Tibial nerve (tissue), 4 donors: ENCODE results near the gene ZCCHC18. TPM values are rescaled to one million over a fixed set of nuclear protein-coding genes. Genes with fewer than 3 reads are reported as not detected.
A peak's percentile ranks its signal among the peaks of the same experiment; 100 is the strongest.

Experiments used
- DNase-seq, 2 donors: peaks; one replicate each; pipeline ENCODE4 v3.0.0-alpha.2; 2019; ENCODE audit warnings: low spot score in 2 of 2
- H3K27ac ChIP-seq, 4 donors: fragments of 200-600 bp; sonication (generic) in 3 of 4; one replicate each; pipeline ENCODE4 v1.5.1; 2017 to 2019; ENCODE audit warnings: mild to moderate bottlenecking in 1 of 4
- H3K27me3 ChIP-seq, 2 donors: fragments of 200-600 bp; sonication (generic) in 1 of 2; one replicate each; pipeline versions ENCODE4 v1.5.1 to v1.6.0; 2017 to 2019
- H3K36me3 ChIP-seq, 3 donors: fragments of 200-600 bp; sonication (generic); one replicate each; pipeline ENCODE4 v1.5.1; 2018 to 2019
- H3K4me1 ChIP-seq, 4 donors: fragments of 200-600 bp; sonication (generic) in 3 of 4; one replicate each; pipeline ENCODE4 v1.5.1; 2017 to 2019
- H3K4me3 ChIP-seq, 4 donors: fragments of 200-600 bp; sonication (generic) in 3 of 4; one replicate each; pipeline ENCODE4 v1.5.1; 2017 to 2019; ENCODE audit warnings: mild to moderate bottlenecking in 1 of 4, moderate library complexity in 1 of 4
- H3K9me3 ChIP-seq, 4 donors: fragments of 200-600 bp; sonication (generic) in 3 of 4; one replicate each; pipeline ENCODE4 v1.5.1; 2017 to 2019
- EP300 ChIP-seq, 2 donors: sonication (generic); formaldehyde crosslinking; IDR thresholded peaks; one replicate each; pipeline ENCODE4 v1.6.1; 2017; ENCODE audit warnings: antibody characterized with exemption in 2 of 2, mild to moderate bottlenecking in 1 of 2
- POLR2A ChIP-seq, 2 donors: fragments of 450-650 bp; IDR thresholded peaks; one replicate each; pipeline ENCODE4 v1.6.1; 2017; ENCODE audit warnings: antibody characterized with exemption in 2 of 2, mild to moderate bottlenecking in 2 of 2, moderate library complexity in 2 of 2
- whole genome bisulfite sequencing, 2 donors: methylation state at CpG; one replicate each; pipeline ENCODE4 v1.1.5; 2018; 5-methylcytosine and 5-hydroxymethylcytosine counted together
- total RNA-seq, 4 donors: library from RNA; depleted of rRNA; stranded (reverse); fragments of >200 nt; gene quantifications; one replicate each; pipeline ENCODE4 v1.1.0, GENCODE V29; 2016
- TF ChIP-seq, protein P1 (sequence below), 5 experiments: fragments of 200-600 bp in 3 of 5; fragments of 450-650 bp in 2 of 5; sonication (generic) in 3 of 5; IDR thresholded peaks; one replicate each; pipeline ENCODE4 v1.5.1; 2016 to 2019; ENCODE audit warnings: antibody characterized with exemption in 5 of 5, mild to moderate bottlenecking in 3 of 5, moderate library complexity in 2 of 5

The ZCCHC18 gene
- total RNA-seq, 4 donors from 2014 or later: 1.3 to 3.3 (median 1.7) TPM

DNA sequence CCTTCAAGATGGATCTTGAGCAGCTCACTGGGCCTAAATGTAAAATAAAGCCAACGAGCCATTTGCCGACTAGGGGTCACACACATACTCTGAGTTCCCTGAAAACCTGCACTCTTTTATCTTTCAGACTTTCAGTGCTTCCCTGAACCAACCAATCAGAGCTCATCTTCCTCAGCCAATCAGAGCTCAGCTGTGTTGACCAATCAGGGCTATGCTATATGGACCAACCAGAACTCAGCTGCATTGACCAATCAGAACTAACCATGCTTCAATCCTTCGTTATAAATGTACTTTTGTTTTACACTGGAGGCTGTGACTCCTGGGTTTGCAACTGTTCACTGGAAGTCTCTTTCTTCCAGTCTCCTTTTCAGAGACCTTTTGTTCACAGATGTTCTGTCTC lies 25.2 kb downstream of the ZCCHC18 start:
- TF ChIP-seq EP300 (IDR thresholded peaks at IDR 0.05): no peak
- TF ChIP-seq, protein P1, sequence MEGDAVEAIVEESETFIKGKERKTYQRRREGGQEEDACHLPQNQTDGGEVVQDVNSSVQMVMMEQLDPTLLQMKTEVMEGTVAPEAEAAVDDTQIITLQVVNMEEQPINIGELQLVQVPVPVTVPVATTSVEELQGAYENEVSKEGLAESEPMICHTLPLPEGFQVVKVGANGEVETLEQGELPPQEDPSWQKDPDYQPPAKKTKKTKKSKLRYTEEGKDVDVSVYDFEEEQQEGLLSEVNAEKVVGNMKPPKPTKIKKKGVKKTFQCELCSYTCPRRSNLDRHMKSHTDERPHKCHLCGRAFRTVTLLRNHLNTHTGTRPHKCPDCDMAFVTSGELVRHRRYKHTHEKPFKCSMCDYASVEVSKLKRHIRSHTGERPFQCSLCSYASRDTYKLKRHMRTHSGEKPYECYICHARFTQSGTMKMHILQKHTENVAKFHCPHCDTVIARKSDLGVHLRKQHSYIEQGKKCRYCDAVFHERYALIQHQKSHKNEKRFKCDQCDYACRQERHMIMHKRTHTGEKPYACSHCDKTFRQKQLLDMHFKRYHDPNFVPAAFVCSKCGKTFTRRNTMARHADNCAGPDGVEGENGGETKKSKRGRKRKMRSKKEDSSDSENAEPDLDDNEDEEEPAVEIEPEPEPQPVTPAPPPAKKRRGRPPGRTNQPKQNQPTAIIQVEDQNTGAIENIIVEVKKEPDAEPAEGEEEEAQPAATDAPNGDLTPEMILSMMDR (IDR thresholded peaks at IDR 0.05): no peak
- TF ChIP-seq POLR2A (IDR thresholded peaks at IDR 0.05): no peak
- no peak for DNase-seq
- Histone ChIP-seq H3K4me1 (no peaks in the 10 kb centered on the region), H3K27ac (no peak overlapping the region), H3K9me3 (no peaks in the 10 kb centered on the region), H3K36me3 (no peaks in the 10 kb centered on the region), H3K27me3 (peaks cover 0 to 17% of the 10 kb centered on the region in 2 donors), H3K4me3 (no peak overlapping the region)
- 58 to 83% methylated on average over 3 of the region's 3 CpGs for WGBS, 2 donors

DNA sequence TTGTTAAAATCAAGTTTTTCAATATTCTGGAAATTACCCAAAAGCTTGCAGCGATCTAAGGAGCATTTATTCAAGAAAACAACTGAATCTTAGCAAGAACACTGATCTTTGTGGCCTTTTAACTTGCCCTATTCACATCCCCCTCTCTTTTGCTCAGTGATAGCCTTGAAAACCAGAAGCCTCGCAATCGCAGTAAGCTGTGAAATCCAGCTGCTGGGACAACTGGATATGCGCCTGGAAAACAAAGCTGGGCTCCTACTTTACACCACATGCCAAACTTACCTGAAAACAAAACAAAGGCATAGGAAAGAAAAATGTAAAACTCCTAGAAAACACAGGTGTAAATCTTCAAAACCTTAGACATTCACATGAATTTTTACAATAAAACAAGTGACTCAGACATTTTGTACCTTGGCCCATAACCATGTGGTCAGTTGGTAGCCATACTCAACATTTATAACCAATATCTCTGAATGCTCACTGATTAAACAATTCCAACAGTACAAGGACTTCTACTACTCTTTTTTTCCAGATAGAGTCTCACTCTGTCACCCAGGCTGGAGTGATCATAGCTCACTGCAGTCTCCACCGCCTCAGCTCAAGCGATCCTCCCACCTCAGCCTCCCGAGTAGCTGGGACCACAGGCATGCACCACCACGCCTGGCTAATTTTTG lies 28.9 kb downstream of the ZCCHC18 start:
- DNase-seq: no peak
- Histone ChIP-seq H3K9me3 (no peaks in the 10 kb centered on the region), H3K4me1 (no peaks in the 10 kb centered on the region), H3K36me3 (no peaks in the 10 kb centered on the region), H3K27me3 (no peaks in the 10 kb centered on the region), H3K4me3 (no peak overlapping the region), H3K27ac (no peak overlapping the region)
- no peak for TF ChIP-seq POLR2A (IDR thresholded peaks at IDR 0.05)
- no peak for TF ChIP-seq EP300 (IDR thresholded peaks at IDR 0.05)
- TF ChIP-seq, protein P1 (IDR thresholded peaks at IDR 0.05): no peak
- WGBS, 2 donors: 84% methylated on average over 8 of the region's 8 CpGs

- Histone ChIP-seq H3K9me3 (no peaks in the 10 kb centered on the region), H3K4me3 (no peak overlapping the region), H3K36me3 (no peaks in the 10 kb centered on the region), H3K4me1 (peaks cover 0 to 20% (median 0%) of the 10 kb centered on the region in 4 donors), H3K27ac (no peak overlapping the region), H3K27me3 (no peaks in the 10 kb centered on the region)
- no peak for TF ChIP-seq POLR2A (IDR thresholded peaks at IDR 0.05)
- TF ChIP-seq, protein P1 (IDR thresholded peaks at IDR 0.05): no peak
- TF ChIP-seq EP300 (IDR thresholded peaks at IDR 0.05): no peak
- WGBS, 2 donors: 16 to 36% methylated on average over 1 of the region's 1 CpG
- DNase-seq: no peak
Measured at GRCh38 chrX:104151037-104151436, 38.7 kb downstream of the ZCCHC18 start.

DNA sequence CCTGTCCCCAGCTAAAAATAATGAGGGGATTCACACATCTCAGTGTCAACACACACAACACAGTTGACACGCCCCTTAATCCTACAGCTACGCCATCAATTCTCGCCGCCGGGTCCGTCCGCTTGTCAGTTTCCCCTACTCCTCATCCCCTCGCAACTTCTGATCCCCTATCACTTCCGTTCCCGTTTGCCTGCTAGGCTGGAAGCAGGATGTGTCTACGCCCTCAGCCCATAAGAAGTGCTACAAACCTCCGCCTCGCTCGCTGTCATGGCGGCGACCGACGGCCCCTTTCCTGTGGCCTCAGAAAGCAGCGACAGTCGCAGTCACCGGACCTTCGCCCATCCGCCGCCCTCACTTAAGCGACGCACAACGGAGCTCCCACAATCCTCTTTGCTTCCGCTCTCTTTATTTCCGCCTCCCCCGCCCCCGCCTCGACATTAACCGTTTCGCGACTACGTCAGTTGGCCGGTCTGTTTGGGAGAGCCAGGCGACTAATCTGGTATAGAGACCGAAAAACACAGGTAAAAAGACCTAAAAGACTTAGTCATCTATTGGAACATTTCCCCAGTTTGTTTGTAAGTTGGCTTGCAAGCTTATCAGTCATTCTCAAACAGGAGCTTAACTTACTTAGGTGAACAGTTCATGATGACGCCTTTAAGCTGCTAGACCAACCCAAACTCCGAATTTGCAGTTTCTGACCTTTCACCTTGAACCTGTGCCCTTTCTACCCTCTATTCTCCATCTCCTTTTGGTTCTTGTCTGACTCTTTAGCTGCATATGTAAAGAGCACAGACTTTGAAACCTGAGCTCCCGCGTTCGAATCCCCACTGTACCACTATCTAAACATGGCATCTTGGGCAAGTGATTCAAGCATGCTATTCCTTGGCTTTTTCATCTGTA lies 44.6 kb downstream of the ZCCHC18 start, which contains the start of gene SLC25A53:
Gene SLC25A53, minus strand, starts transcription at position 380 of the 900 bp plus-strand sequence. CDS start 51,752 bp downstream, outside the sequence.
- Histone ChIP-seq H3K9me3 (no peaks in the 10 kb centered on the region), H3K27ac (peak within 1 kb of the TSS; percentile 83 to 94 (median 86)), H3K36me3 (no peaks in the 10 kb centered on the region), H3K4me3 (peak within 1 kb of the TSS; percentile 45 to 62 (median 51)), H3K4me1 (peaks cover 0 to 31% (median 0%) of the 10 kb centered on the region in 4 donors), H3K27me3 (no peaks in the 10 kb centered on the region)
- 1 to 58% methylated on average over 33 to 44 of the region's 44 CpGs for WGBS, 2 donors
- TF ChIP-seq, protein P1 (IDR thresholded peaks at IDR 0.05): peak in 1 of 5 experiments; percentile 36
- TF ChIP-seq POLR2A (IDR thresholded peaks at IDR 0.05) (peak; percentile 20 to 49), EP300 (IDR thresholded peaks at IDR 0.05) (peak in 1 of 2 donors; percentile 84)
- peak; percentile 42 to 69 for DNase-seq

Other genes with a start within 250 kb of the ZCCHC18 start
- 1 to 10 TPM; 1.2 to 3.3 (median 2.2) TPM for gene TMSB15B, start 149.9 kb upstream of the ZCCHC18 start, total RNA-seq
- not detected for gene H2BW1, start 98.8 kb upstream of the ZCCHC18 start, total RNA-seq
- gene H2BW2, start 72.6 kb upstream of the ZCCHC18 start, total RNA-seq: not detected
- gene TMSB15C, start 36.3 kb upstream of the ZCCHC18 start, total RNA-seq: 1 to 10 TPM; 1.6 to 4.8 (median 1.9) TPM
- 10 to 100 TPM in 2 of 4 donors, 1 to 10 TPM in 2; 2.2 to 26.1 (median 13.2) TPM for gene SLC25A53, start 44.5 kb downstream of the ZCCHC18 start, total RNA-seq
- gene FAM199X, start 53.9 kb downstream of the ZCCHC18 start, total RNA-seq: 10 to 100 TPM; 21.6 to 44.4 (median 34.0) TPM
- gene ESX1, start 142.4 kb downstream of the ZCCHC18 start, total RNA-seq: not detected